Activated effector memory CD4-positive, alpha-beta T cell treated with anti-CD3 and anti-CD28 coated beads, Interleukin-2, amount 50 U/mL, for 16 hours (primary cell): Measurements from ENCODE around the gene CLBA1.

Source experiments
- DNase-seq: peaks from one replicate; pipeline ENCODE4 v3.0.0-alpha.2; 2020

CLBA1 gene

GRCh38 chr14:104980611-104981531 is 4.7 kb upstream of the CLBA1 start:
- DNase-seq: no peak

GRCh38 chr14:104981699-104982541 is 3.7 kb upstream of the CLBA1 start:
- DNase-seq: no peak

- DNase-seq: no peak
These were observed 2.9 kb upstream of the CLBA1 start for GRCh38 chr14:104982548-104983230.

DNA sequence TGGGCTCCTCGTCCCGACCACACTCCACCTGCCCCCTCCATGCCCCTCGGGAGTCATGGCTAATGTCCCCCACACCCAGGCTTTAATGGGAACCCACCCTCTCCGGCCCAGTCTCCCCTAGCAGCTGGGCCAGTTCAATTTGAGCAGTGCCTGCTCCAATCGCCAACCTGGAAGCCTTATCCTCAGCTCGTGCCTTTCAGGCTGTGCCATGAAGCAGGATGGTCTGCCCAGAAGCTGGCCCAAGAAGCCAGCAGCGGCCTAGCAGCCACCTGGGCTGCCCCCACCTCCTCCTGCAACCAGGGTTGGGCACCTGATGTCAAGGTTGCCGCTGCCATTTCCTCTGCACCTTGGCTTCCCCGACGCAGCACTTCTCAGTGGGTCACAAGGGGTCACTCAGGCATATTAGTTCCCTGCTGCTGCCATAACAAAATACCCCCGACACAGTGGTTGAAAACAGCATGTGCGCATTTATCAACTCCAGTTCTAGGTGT is 2.3 kb upstream of the CLBA1 start:
- no peak for DNase-seq

- no peak for DNase-seq
These were observed 1.3 kb upstream of the CLBA1 start for GRCh38 chr14:104984056-104984894.

- no peak for DNase-seq
These were observed 1.0 kb downstream of the CLBA1 start for GRCh38 chr14:104986487-104987164.

DNA sequence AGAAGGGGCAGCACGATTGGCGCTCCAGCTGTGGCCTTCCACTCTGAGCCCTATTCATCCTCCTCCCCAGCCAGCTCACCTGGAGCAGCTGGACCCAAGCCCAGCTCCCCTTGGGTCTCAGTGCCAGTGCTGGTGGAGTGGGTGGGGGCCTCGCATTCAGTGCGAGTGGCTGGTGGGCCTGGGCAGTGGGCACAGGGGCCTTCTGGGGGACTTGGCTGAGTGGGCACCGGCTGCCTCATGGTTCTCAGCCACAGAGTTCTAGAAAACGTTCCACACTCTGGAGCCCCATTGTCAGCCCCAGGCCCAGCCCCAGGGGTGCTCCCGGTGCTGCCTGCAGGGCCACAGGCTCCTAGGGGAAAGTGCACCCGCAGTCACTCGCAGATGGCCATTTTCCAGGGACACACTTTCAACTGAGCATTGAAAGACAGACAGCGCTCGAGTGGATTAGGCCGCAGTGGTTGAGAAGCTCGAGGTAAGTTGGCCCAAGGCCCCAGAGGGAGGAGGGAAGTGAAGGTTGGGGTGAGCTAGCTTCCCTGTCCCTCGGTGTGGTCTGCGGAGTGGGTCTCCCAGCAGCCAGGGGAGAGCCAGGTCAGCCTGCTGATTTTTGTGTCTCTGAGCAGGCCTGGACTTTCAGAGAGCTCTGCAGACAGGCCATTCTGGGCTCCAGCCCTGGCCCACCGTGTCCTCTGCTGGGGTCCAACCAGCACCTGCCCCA is 3.8 kb downstream of the CLBA1 start:
- no peak for DNase-seq

DNA sequence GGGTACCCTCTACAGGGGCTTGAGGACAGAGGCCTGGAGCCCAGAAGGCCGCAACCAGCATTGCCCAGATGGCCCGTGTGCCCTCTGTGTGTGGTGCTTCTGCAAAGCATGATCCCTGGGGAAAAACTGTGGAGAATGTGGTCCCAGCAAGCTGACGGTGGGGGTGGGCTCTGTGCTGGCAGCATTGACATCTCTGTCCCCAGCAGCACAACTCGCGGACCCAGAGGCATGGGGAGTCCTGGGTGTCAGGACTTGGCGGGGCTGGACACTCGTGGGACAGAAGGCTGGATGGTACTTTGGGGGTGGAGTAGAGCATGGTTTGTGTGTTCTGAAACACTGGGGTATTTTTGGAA is 4.3 kb downstream of the CLBA1 start:
- no peak for DNase-seq

DNA sequence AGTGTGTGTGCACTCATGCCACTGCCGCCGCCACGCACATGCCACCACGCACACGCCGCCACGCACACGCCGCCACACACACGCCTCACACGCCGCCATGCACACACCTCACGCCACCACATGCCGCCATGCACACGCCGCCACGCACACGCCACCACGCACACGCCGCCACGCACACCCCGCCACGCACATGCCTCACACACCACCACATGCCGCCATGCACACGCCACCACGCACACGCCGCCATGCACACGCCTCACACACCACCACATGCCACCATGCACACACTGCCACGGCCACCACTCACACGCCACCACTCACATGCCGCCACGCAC is 6.3 kb downstream of the CLBA1 start:
- no peak for DNase-seq

GRCh38 chr14:104992501-104992900 is 6.9 kb downstream of the CLBA1 start:
- no peak for DNase-seq

GRCh38 chr14:104993306-104993705 is 7.7 kb downstream of the CLBA1 start:
- no peak for DNase-seq

DNA sequence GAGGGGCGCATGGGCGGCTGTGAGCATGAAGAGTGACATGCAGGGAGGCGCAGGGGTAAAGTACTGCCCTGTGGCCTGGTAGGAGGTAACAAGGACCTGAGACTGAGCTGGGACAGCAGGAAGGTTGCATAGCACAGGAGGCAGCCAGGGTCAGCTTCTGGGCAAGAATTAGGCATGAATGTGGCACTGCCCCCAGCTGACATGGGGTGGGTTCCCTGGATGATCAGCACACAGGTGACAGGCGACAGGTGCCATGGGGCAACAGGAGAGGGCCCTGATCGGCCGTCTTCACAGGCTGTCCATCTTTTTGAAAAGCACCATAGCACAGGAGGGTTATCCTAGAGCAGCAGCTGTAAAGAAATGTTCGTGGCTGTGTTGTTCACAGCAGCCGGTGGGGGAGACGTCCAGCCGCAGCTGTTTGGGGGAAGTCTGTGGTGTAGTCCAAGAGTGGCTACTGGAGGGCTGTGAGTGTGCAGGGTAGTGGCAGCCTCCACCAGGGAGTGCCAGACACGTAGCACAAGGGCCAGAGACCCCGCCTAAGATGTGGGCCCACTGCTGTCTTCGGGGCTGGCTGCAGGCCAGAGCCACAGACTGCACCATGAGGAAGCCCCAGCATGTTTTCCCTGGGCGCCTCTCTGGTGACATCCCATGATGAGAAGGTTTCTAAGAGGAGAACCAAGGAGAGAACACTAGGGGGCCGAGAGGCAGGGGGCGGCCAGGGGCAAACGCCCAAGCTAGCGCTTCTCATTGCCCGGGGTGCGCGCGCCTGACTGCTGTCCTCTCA is 8.4 kb downstream of the CLBA1 start:
- no peak for DNase-seq

DNA sequence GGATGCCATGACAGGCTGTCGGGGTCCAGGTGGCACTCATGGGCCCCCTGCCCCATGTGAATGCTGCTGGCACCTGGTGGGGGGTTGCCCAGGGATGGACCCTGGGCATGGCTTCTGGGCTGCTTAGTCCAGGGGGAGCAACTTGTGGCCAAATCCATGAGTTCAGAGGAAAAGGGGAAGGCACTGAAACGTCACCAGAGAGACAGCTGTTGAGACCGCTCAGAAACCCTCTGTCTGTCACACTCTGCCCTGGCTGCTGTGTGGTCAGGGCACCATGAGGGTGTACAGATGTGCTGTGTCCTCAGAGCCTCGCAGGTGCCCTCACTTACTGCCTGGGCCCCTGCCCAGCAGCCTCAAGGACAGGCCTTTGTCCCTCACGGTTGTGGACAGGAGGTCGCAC is 9.4 kb downstream of the CLBA1 start:
- no peak for DNase-seq

- no peak for DNase-seq
These were observed 10.4 kb downstream of the CLBA1 start for GRCh38 chr14:104996032-104996431.

GRCh38 chr14:104996483-104996882 is 10.9 kb downstream of the CLBA1 start:
- DNase-seq: no peak

- DNase-seq: no peak
These were observed 13.2 kb downstream of the CLBA1 start for GRCh38 chr14:104998801-104999200.

GRCh38 chr14:104999361-104999760 is 13.8 kb downstream of the CLBA1 start:
- no peak for DNase-seq

- DNase-seq: no peak
These were observed 19.8 kb downstream of the CLBA1 start for GRCh38 chr14:105005329-105005928.

- no peak for DNase-seq
These were observed 20.6 kb downstream of the CLBA1 start for GRCh38 chr14:105005929-105006830.
